ENCODE measurements around the gene LY6G6D.

The LY6G6D gene

GRCh38 chr6:31749301-31750036 lies 34.3 kb downstream of the LY6G6D start:
- H3K27ac ChIP-seq = peak overlapping the region; percentile 13; the same call in 1 of the 2 replicates
- TF ChIP-seq ZFX (IDR thresholded peaks at IDR 0.05; ENCODE audit: borderline replicate concordance) (no peak), CTCF (IDR thresholded peaks at IDR 0.05) (no peak)

- H3K27ac ChIP-seq = peak overlapping the region; percentile 13; the same call in 1 of the 2 replicates
- no peak for TF ChIP-seq ZFX (IDR thresholded peaks at IDR 0.05; ENCODE audit: borderline replicate concordance)
- TF ChIP-seq CTCF (IDR thresholded peaks at IDR 0.05) = no peak
Observed at GRCh38 chr6:31750411-31751022, 35.4 kb downstream of the LY6G6D start.

GRCh38 chr6:31752739-31753319 lies 37.7 kb downstream of the LY6G6D start:
- TF ChIP-seq ZFX (IDR thresholded peaks at IDR 0.05; ENCODE audit: borderline replicate concordance) (no peak), CTCF (IDR thresholded peaks at IDR 0.05) (no peak)
- peak overlapping the region; percentile 14; the same call in 1 of the 2 replicates for H3K27ac ChIP-seq

- TF ChIP-seq ZFX (IDR thresholded peaks at IDR 0.05; ENCODE audit: borderline replicate concordance) (no peak), CTCF (IDR thresholded peaks at IDR 0.05) (no peak)
- H3K27ac ChIP-seq = no peak overlapping the region
Observed at GRCh38 chr6:31758281-31758680, 43.1 kb downstream of the LY6G6D start.

- no peak overlapping the region for H3K27ac ChIP-seq
- TF ChIP-seq ZFX (IDR thresholded peaks at IDR 0.05; ENCODE audit: borderline replicate concordance) (no peak), CTCF (IDR thresholded peaks at IDR 0.05) (no peak)
Observed at GRCh38 chr6:31760790-31761189, 45.6 kb downstream of the LY6G6D start.

GRCh38 chr6:31761343-31761742 lies 46.2 kb downstream of the LY6G6D start:
- H3K27ac ChIP-seq = no peak overlapping the region
- TF ChIP-seq CTCF (IDR thresholded peaks at IDR 0.05) = no peak
- TF ChIP-seq ZFX (IDR thresholded peaks at IDR 0.05; ENCODE audit: borderline replicate concordance) = no peak

GRCh38 chr6:31762356-31762755 lies 47.2 kb downstream of the LY6G6D start, which contains the start of gene SAPCD1:
Gene SAPCD1 (plus strand): TSS chr6:31762656. CDS start chr6:31763055, 399 bp downstream.
- no peak for TF ChIP-seq CTCF (IDR thresholded peaks at IDR 0.05)
- peak within 1 kb of the TSS; percentile 23; the same call in 1 of the 2 replicates for H3K27ac ChIP-seq

All from 22Rv1 (cell line).